Measurements from ENCODE around the gene DENND5B.
"Not testable (repeated sequence)": the region's sequence is repeated elsewhere in the genome, so short reads cannot be mapped to it uniquely, and the experiment has no call there.

Gene DENND5B

DNA sequence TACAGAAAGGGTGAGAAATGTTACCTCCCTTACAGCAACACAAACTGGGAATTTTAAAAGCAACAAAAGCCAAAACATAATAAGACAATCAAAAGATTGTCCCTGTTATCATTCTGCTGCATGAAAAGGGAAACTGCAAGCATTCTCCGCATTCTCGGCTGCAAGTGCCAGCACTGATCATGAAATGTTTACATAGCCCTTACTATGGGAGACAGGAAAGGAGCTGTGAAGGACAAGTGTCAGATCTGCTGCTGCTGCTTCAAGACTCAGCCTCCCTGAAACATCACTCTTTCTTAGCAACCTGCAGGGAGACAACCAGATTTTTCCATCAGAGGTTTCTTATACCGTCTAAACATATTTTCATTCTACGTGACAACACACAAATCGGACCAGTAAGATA is 20.1 kb downstream of the DENND5B start:
- Mint-ChIP-seq H3K9me3 (no peaks in the 10 kb centered on the region), H3K4me1 (peaks cover 27% of the 10 kb centered on the region), H3K36me3 (ENCODE audit: low read depth) (no peaks in the 10 kb centered on the region), H3K27me3 (ENCODE audit: low read depth) (no peaks in the 10 kb centered on the region), H3K4me3 (no peak overlapping the region), H3K27ac (peak overlapping the region; percentile 11 to 16 (median 13))
- no peak for TF ChIP-seq CTCF (IDR thresholded peaks at IDR 0.05; ENCODE audit: unreplicated experiment in 3 of 3)

DNA sequence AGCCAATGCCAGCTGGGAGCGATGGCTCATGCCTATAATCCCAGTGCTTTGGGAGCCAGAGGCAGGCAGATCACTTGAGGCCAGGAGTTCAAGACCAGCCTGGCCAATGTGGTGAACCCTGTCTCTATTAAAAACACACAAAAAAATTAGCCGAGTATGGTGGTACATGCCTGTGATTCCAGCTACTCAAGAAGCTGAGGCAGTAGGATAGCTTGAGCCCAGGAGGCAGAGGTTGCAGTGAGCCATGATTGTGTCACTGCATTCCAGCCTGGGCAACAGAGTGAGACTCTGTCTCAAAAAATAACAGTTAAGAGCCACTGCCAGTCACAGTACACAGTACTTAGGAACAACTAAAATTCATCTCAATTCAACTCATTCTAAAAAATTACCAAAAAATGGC is 21.4 kb downstream of the DENND5B start:
- not testable (repeated sequence) for H3K4me3 Mint-ChIP-seq; H3K27ac Mint-ChIP-seq; H3K36me3 Mint-ChIP-seq (ENCODE audit: low read depth); H3K27me3 Mint-ChIP-seq (ENCODE audit: low read depth); H3K9me3 Mint-ChIP-seq
- peaks cover 23% of the 10 kb centered on the region for H3K4me1 Mint-ChIP-seq

DNA sequence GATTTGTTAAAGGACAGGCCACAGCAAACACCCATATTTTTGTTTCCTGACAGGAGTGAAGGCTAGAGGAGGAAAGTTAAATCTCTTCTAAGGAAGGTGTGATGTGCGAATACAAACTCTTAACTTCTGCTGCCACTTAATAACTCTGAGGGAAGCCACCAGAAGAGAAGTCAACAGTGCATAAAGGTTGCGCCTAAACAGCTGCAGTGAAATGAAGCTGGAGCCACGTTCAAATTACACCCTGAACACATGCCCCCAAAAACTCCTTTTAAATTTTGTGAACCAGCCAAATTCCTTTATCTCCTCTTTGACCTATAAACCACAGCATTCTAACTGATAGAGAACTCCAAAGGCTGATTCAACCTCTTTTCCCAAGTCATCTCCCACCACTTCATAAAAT is 22.4 kb downstream of the DENND5B start:
- Mint-ChIP-seq H3K9me3 (no peaks in the 10 kb centered on the region), H3K27ac (peak overlapping the region in 1 of 3 experiments; percentile 35), H3K27me3 (ENCODE audit: low read depth) (no peaks in the 10 kb centered on the region), H3K36me3 (ENCODE audit: low read depth) (no peaks in the 10 kb centered on the region), H3K4me1 (peaks cover 23% of the 10 kb centered on the region), H3K4me3 (no peak overlapping the region)
- TF ChIP-seq CTCF (IDR thresholded peaks at IDR 0.05; ENCODE audit: unreplicated experiment in 3 of 3) = no peak

DNA sequence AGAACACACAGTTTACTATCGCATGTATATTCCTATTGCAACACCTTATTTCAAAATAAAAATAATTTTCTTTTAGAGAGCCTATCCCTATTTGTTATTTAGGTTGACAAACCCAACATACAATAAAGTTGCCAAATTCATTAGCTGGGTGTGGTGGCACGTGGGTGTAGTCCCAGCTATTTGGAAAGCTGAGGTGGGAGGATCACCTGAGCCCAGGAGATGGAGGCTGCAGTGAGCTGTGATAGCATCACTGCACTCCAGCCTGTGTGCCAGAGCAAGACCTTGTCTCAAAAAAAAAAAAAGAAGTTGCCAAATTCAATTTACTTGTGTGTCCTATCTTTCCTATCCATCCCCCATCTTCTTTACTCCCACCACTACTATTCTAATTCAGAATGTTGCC is 23.9 kb downstream of the DENND5B start:
- no peaks in the 10 kb centered on the region for H3K9me3 Mint-ChIP-seq
- H3K4me3 Mint-ChIP-seq = no peak overlapping the region
- no peaks in the 10 kb centered on the region for H3K27me3 Mint-ChIP-seq (ENCODE audit: low read depth)
- no peak for TF ChIP-seq CTCF (IDR thresholded peaks at IDR 0.05; ENCODE audit: unreplicated experiment in 3 of 3)
- H3K27ac Mint-ChIP-seq = no peak overlapping the region
- H3K4me1 Mint-ChIP-seq = peaks cover 14% of the 10 kb centered on the region
- H3K36me3 Mint-ChIP-seq (ENCODE audit: low read depth) = peaks cover 3% of the 10 kb centered on the region

DNA sequence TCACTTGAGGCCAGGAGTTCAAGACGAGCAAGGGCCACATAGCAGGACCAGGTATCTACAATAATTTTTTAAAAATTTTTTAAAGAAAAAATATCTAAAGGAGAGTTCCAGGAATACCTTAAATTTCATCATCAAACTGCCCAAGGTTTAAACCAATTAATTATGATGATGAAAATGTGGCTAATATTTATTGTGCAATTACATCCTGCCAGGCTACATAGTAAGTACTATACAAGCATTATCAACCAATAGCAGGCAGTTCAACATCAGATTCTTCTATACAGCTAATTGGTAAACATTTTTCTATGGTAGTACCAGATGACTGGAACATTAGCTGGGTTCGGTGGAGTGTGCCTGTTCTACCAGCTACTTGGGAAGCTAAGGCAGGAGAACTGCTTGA is 24.4 kb downstream of the DENND5B start:
- H3K27me3 Mint-ChIP-seq (ENCODE audit: low read depth) = no peaks in the 10 kb centered on the region
- no peak overlapping the region for H3K4me3 Mint-ChIP-seq
- H3K9me3 Mint-ChIP-seq = no peaks in the 10 kb centered on the region
- H3K36me3 Mint-ChIP-seq (ENCODE audit: low read depth) = peaks cover 3% of the 10 kb centered on the region
- no peak for TF ChIP-seq CTCF (IDR thresholded peaks at IDR 0.05; ENCODE audit: unreplicated experiment in 3 of 3)
- H3K27ac Mint-ChIP-seq = no peak overlapping the region
- peaks cover 14% of the 10 kb centered on the region for H3K4me1 Mint-ChIP-seq

DNA sequence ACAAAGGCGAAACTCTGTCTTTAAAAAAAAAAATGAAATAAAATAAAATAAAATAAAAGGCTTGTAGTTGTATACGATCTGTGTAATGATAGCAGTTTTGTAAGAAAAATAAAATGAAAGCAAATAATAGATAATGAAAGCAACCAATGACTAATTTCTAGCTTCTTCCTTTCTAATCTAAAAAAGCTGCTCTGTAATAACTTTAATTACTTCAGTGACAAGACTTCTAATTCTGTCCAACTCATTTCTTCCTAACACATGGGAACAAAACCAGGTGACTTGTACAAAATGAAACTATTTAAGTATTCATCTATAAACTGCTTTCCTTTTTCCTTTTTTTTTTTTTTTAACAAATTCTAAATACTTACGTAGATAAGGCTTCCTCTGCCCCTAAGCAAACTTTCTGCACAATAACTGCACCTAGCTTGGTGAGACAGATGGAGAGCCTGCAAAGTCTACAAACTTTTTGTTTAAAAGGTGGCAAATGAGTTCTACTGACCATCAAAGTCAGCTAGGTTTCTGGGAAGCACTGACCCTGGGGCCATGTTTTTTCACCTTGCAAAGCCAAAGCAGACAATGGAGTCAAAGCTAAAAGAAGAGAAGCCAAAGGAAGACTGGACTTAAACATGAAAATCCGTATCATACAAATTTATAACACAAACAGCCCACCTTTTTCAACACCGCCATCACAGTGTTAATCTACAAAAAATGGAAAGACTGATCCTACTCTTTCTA is 28.2 kb downstream of the DENND5B start:
- TF ChIP-seq CTCF (IDR thresholded peaks at IDR 0.05; ENCODE audit: unreplicated experiment in 3 of 3) = no peak
- H3K36me3 Mint-ChIP-seq (ENCODE audit: low read depth) = peaks cover 18% of the 10 kb centered on the region
- H3K27me3 Mint-ChIP-seq (ENCODE audit: low read depth) = no peaks in the 10 kb centered on the region
- H3K27ac Mint-ChIP-seq = no peak overlapping the region
- no peak overlapping the region for H3K4me3 Mint-ChIP-seq
- no peaks in the 10 kb centered on the region for H3K4me1 Mint-ChIP-seq
- peaks cover 23% of the 10 kb centered on the region for H3K9me3 Mint-ChIP-seq
